Measurements from ENCODE around the gene SLAMF9. TPM values are rescaled to one million over a fixed set of nuclear protein-coding genes. Genes with fewer than 3 reads are reported as not detected.

The SLAMF9 gene
- total RNA-seq, 2 donors from 2014 or later: not detected

GRCh38 chr1:159929155-159930051, 24.6 kb downstream of the SLAMF9 start:
- peak; percentile 93 for DNase-seq
- TF ChIP-seq CTCF (conservative IDR thresholded peaks at IDR 0.05): no peak
- H3K36me3 ChIP-seq (ENCODE audit: control insufficient read depth, insufficient read depth, low read length): no peaks in the 10 kb centered on the region
- Mint-ChIP-seq H3K4me3 (peak overlapping the region; percentile 35), H3K27ac (peak overlapping the region; percentile 50), H3K27me3 (ENCODE audit: insufficient read depth) (peaks cover 12% of the 10 kb centered on the region), H3K4me1 (peaks cover 15% of the 10 kb centered on the region), H3K9me3 (no peaks in the 10 kb centered on the region), H3K36me3 (ENCODE audit: low read depth) (peaks cover 2% of the 10 kb centered on the region)
- H3K9ac ChIP-seq (ENCODE audit: extremely low read depth, low read length, poor library complexity, severe bottlenecking): no peak overlapping the region
- WGBS, 2 experiments (ENCODE audit: insufficient coverage in 1 of 2, insufficient read length in 1 of 2): 87 to 95% methylated on average over 32 to 48 of the region's 48 CpGs
- H3K9me3 ChIP-seq (ENCODE audit: control insufficient read depth, low read length): no peaks in the 10 kb centered on the region
- H3K4me1 ChIP-seq (ENCODE audit: control insufficient read depth, insufficient read depth, low read length): no peaks in the 10 kb centered on the region
- H3K4me3 ChIP-seq (ENCODE audit: low read length): no peak overlapping the region
- H3K27me3 ChIP-seq (ENCODE audit: control insufficient read depth, insufficient read depth, low read length, poor library complexity, severe bottlenecking): no peaks in the 10 kb centered on the region
- H3K27ac ChIP-seq (ENCODE audit: low read depth, low read length): no peak overlapping the region

GRCh38 chr1:159928491-159929050, 25.5 kb downstream of the SLAMF9 start:
- no peak for DNase-seq
- Mint-ChIP-seq H3K36me3 (ENCODE audit: low read depth) (peaks cover 2% of the 10 kb centered on the region), H3K9me3 (no peaks in the 10 kb centered on the region), H3K4me3 (peak overlapping the region; percentile 35), H3K4me1 (peaks cover 23% of the 10 kb centered on the region), H3K27me3 (ENCODE audit: insufficient read depth) (peaks cover 12% of the 10 kb centered on the region), H3K27ac (peak overlapping the region; percentile 50)
- Histone ChIP-seq H3K27ac (ENCODE audit: low read depth, low read length) (no peak overlapping the region), H3K36me3 (ENCODE audit: control insufficient read depth, insufficient read depth, low read length) (no peaks in the 10 kb centered on the region), H3K9me3 (ENCODE audit: control insufficient read depth, low read length) (no peaks in the 10 kb centered on the region), H3K27me3 (ENCODE audit: control insufficient read depth, insufficient read depth, low read length, poor library complexity, severe bottlenecking) (no peaks in the 10 kb centered on the region), H3K4me1 (ENCODE audit: control insufficient read depth, insufficient read depth, low read length) (no peaks in the 10 kb centered on the region), H3K4me3 (ENCODE audit: low read length) (no peak overlapping the region), H3K9ac (ENCODE audit: extremely low read depth, low read length, poor library complexity, severe bottlenecking) (no peak overlapping the region)
- WGBS, 2 experiments (ENCODE audit: insufficient coverage in 1 of 2, insufficient read length in 1 of 2): 90 to 100% methylated on average over 14 to 18 of the region's 18 CpGs
- no peak for TF ChIP-seq CTCF (conservative IDR thresholded peaks at IDR 0.05)

DNA sequence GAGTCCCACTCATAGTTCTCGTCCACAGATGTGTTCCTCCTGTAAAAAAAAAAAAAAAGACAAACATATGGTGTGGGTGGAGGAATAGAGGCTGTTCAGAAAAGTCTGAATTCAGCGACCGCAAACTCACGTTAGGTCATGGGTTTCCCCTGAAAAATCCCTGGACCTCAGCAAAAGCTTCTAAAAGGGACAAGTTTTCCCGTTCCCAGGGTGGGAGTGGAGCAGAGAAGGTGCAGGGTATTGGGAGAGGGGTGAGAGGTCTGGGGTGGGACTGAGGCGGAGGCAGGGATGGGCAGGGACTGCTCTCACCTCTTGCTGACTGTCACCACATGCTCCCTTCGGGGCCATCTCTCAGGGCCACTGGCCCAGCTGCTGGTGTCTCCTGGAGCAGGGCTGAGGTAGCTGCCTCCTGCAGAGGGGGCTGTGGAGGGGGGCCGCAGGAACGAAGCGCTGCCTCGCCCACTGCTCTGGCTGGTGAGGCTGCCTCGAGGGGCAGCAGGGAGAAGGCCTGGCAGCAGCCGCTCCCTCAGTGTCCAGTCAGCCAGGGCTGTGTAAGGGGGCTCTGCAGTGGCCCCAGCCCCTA, 26.1 kb downstream of the SLAMF9 start:
- Mint-ChIP-seq H3K4me1 (peaks cover 28% of the 10 kb centered on the region), H3K27me3 (ENCODE audit: insufficient read depth) (peaks cover 12% of the 10 kb centered on the region), H3K9me3 (no peaks in the 10 kb centered on the region), H3K36me3 (ENCODE audit: low read depth) (peaks cover 2% of the 10 kb centered on the region), H3K27ac (no peak overlapping the region), H3K4me3 (no peak overlapping the region)
- Histone ChIP-seq H3K4me1 (ENCODE audit: control insufficient read depth, insufficient read depth, low read length) (peaks cover 2% of the 10 kb centered on the region), H3K36me3 (ENCODE audit: control insufficient read depth, insufficient read depth, low read length) (no peaks in the 10 kb centered on the region), H3K4me3 (ENCODE audit: low read length) (no peak overlapping the region), H3K9me3 (ENCODE audit: control insufficient read depth, low read length) (no peaks in the 10 kb centered on the region), H3K9ac (ENCODE audit: extremely low read depth, low read length, poor library complexity, severe bottlenecking) (no peak overlapping the region), H3K27me3 (ENCODE audit: control insufficient read depth, insufficient read depth, low read length, poor library complexity, severe bottlenecking) (no peaks in the 10 kb centered on the region), H3K27ac (ENCODE audit: low read depth, low read length) (no peak overlapping the region)
- DNase-seq: peak; percentile 61
- WGBS, 2 experiments (ENCODE audit: insufficient coverage in 1 of 2, insufficient read length in 1 of 2): 87 to 97% methylated on average over 6 to 13 of the region's 13 CpGs
- peak; percentile 39 for TF ChIP-seq CTCF (conservative IDR thresholded peaks at IDR 0.05)
